Panc1 (cell line): ENCODE measurements around the gene MACF1. TPM values are rescaled to one million over a fixed set of nuclear protein-coding genes. Genes with fewer than 3 reads are reported as not detected.
"Not testable (repeated sequence)": the region's sequence is repeated elsewhere in the genome, so short reads cannot be mapped to it uniquely, and the experiment has no call there.

ENCODE experiments used
- ATAC-seq: fragments of 200-7000 bp; cut with Tn5 transposase; 2 replicates; pipeline ENCODE4 v1.9.1; 2020; ENCODE audit warnings: mild to moderate bottlenecking, moderate library complexity
- BruUV-seq: library from RNA; stranded (reverse); fragments of 400-500 nt; replicated peaks from 2 replicates; lab custom pipeline; 2021; lab: Mats Ljungman, UMichigan
- CTCF ChIA-PET: fragments of 300-600 bp; sonication (Branson Sonifier 250); formaldehyde crosslinking; loops from one replicate; lab custom pipeline; 2022; ENCODE audit warnings: antibody characterized with exemption; lab: Charles Lee
- POLR2A ChIA-PET: fragments of 300-600 bp; sonication (Branson Sonifier 250); formaldehyde crosslinking; loops from one replicate; lab custom pipeline; 2022; ENCODE audit warnings: antibody characterized with exemption; lab: Charles Lee
- DNase-seq: peaks from one replicate; pipeline ENCODE4 v3.0.0-alpha.2; 2010; ENCODE audit warnings: low read depth, low spot score
- H3K27ac ChIP-seq: 2 replicates; pipeline ENCODE4 v1.5.1; 2011; ENCODE audit warnings: mild to moderate bottlenecking, low read length, inconsistent platforms
- H3K27me3 ChIP-seq: fragments of 200-500 bp; sonication (Bioruptor generic); 2 replicates; pipeline ENCODE4 v1.6.0; 2014; ENCODE audit warnings: low read length, inconsistent platforms; ENCODE audit not compliant: control insufficient read depth, insufficient read depth
- H3K36me3 ChIP-seq: fragments of 200-500 bp; sonication (Bioruptor generic); 2 replicates; pipeline ENCODE4 v1.5.1; 2014; ENCODE audit warnings: inconsistent platforms, mild to moderate bottlenecking, low read length, moderate library complexity; ENCODE audit not compliant: control insufficient read depth, insufficient read depth
- H3K4me1 ChIP-seq: 2 replicates; pipeline ENCODE4 v1.5.1; 2011; ENCODE audit warnings: inconsistent platforms, mild to moderate bottlenecking, low read length, moderate library complexity; ENCODE audit not compliant: control insufficient read depth, insufficient read depth
- H3K4me3 ChIP-seq, 2 experiments: 2 replicates each; pipeline ENCODE4 v1.5.1; 2011 to 2012; ENCODE audit warnings: low read depth in 2 of 2, low read length in 2 of 2, mild to moderate bottlenecking in 2 of 2, inconsistent platforms in 1 of 2, moderate library complexity in 1 of 2
- H3K9me3 ChIP-seq: fragments of 200-500 bp; sonication (Bioruptor generic); 2 replicates; pipeline ENCODE4 v1.5.1; 2014; ENCODE audit warnings: low read depth, mild to moderate bottlenecking, inconsistent platforms, low read length, moderate library complexity; ENCODE audit not compliant: control insufficient read depth, insufficient read depth
- CTCF ChIP-seq: fragments of 450-650 bp; IDR thresholded peaks from 2 replicates; pipeline ENCODE4 v1.5.1; 2017; ENCODE audit warnings: mild to moderate bottlenecking
- POLR2AphosphoS5 ChIP-seq: IDR thresholded peaks from 2 replicates; pipeline ENCODE4 v1.6.1; 2012; ENCODE audit warnings: mild to moderate bottlenecking, low read depth, low read length, moderate library complexity
- REST ChIP-seq, 2 experiments: IDR thresholded peaks; 2 replicates each; pipeline ENCODE4 v1.6.1; 2011 to 2012; ENCODE audit warnings: low read depth in 2 of 2, control low read depth in 1 of 2, low read length in 1 of 2, mild to moderate bottlenecking in 1 of 2, moderate library complexity in 1 of 2; ENCODE audit not compliant: insufficient read depth in 1 of 2
- SIN3A ChIP-seq: IDR thresholded peaks from 2 replicates; pipeline ENCODE4 v1.6.1; 2012; ENCODE audit warnings: low read depth, mild to moderate bottlenecking, low read length, moderate library complexity, borderline replicate concordance; ENCODE audit not compliant: insufficient read depth
- TCF7L2 ChIP-seq: IDR thresholded peaks from 2 replicates; pipeline ENCODE4 v1.6.1; 2011; ENCODE audit warnings: mild to moderate bottlenecking, low read depth, low read length, inconsistent platforms
- in situ Hi-C: cut with HindIII; loops from 2 replicates; pipeline ENCODE4 v1.10.0; 2016; ENCODE audit warnings: low sequenced_read_pairs, low pct_unique_long_range_greater_than_20kb
- intact Hi-C: fragments of 100-400 bp; cut with micrococcal nuclease; formaldehyde crosslinking; loops from one replicate; pipeline ENCODE4 v1.10.0; 2022; ENCODE audit not compliant: unreplicated experiment
- total RNA-seq: library from RNA; stranded (reverse); gene quantifications from one replicate; pipeline ENCODE4 v1.2.1, GENCODE V29; 2021; ENCODE audit not compliant: unreplicated experiment

MACF1 gene
- total RNA-seq, 1 experiment from 2014 or later = 413 TPM

DNA sequence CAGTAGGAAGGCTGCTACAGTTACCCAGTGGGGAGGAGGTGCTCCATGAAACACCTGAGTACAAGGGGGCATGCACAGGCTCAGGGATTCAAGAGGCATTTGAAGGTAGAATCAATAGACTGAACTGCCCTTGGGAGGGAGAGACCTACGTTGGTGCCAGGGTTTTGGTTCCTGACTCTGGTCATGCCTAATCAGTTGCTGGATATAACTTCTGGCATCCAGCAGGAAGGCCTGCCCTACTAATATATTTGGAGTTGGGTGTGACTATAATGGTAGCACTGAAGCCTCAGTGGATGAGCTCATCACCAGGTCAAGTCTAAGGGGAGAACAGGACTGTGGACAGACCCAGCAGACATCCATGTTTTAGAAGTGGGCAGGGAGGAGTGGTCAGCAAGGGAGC, 271.1 kb downstream of the MACF1 start:
- H3K9me3 ChIP-seq, CTCF ChIA-PET, DNase-seq, in situ Hi-C loops, H3K4me1 ChIP-seq, intact Hi-C loops, ATAC-seq, BruUV-seq, H3K27me3 ChIP-seq, POLR2A ChIA-PET, H3K27ac ChIP-seq, H3K4me3 ChIP-seq: not testable (repeated sequence)
- peaks cover 38% of the 10 kb centered on the region for H3K36me3 ChIP-seq

DNA sequence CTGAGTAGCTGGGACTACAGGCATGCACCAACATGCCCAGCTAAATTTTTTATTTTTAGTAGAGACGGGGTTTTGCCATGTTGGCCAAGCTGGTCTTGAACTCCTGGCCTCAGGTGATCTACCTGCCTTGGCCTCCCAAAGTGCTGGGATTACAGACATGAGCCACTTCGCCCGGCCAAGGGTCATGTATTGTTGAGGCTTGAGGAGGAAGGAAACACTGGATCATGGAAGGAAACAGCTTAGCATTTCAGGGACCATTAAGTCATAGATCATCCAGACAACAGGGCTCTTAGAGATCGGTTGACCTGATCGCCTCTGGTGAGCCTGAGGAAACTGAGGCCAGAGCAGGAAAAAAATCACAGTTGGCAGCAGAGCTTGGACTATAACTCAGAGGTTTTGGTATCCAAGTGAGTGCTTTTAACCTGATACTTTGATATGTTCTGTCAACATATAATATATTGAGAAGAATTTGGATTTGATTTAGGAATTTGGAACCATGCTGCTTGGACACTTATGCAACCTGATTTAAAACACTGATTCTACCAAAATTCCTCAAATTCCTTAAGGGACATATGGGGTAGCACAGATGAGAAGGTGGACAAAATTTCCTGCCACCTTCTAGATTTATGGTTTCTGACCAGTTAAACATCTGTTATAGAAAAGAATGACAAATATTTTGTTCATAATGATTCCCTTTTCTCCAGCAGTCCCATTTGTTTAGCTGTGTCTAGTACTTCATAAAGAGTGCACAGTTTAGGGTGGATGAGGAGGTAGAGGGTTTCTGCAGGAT, 273.8 kb downstream of the MACF1 start:
- POLR2A ChIA-PET = no interaction called here
- BruUV-seq = no TSS peak
- no peaks in the 10 kb centered on the region for H3K4me1 ChIP-seq
- H3K36me3 ChIP-seq = peaks cover 21% of the 10 kb centered on the region
- CTCF ChIA-PET = no interaction called here
- in situ Hi-C loops (no loop called here), intact Hi-C loops (no loop called here)
- ATAC-seq (no peak), DNase-seq (no peak)
- H3K9me3 ChIP-seq = no peaks in the 10 kb centered on the region
- no peaks in the 10 kb centered on the region for H3K27me3 ChIP-seq
- H3K4me3 ChIP-seq = no peak overlapping the region
- no peak for TF ChIP-seq TCF7L2
- TF ChIP-seq REST (IDR thresholded peaks at IDR 0.05; ENCODE audit: insufficient read depth in 1 of 2, low read depth in 2 of 2, low read length in 1 of 2) = no peak
- no peak for TF ChIP-seq POLR2AphosphoS5
- no peak for TF ChIP-seq CTCF
- no peak for TF ChIP-seq SIN3A
- H3K27ac ChIP-seq = no peak overlapping the region

DNA sequence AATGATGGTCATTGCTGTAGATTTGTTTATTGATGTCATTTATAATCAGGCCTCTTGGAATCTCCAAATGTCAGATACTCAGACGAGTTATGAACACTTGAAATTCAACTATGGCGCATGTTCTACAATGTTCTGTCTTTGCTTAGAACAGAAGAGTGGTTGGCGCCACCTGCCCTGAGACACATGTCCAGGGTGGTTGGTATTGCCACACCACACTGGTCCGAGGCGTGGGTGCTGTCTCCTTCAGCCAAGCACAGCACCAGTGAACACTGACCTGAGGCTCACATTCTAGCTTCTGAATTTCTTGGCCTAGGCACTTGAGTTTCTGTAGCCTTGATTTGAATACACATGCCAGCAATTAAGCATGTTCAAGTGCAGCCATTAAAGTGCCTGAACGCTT, 276.8 kb downstream of the MACF1 start:
- peaks cover 30% of the 10 kb centered on the region for H3K36me3 ChIP-seq
- intact Hi-C loops = no loop called here
- TF ChIP-seq REST (IDR thresholded peaks at IDR 0.05; ENCODE audit: insufficient read depth in 1 of 2, low read depth in 2 of 2, low read length in 1 of 2) = no peak
- no peak for TF ChIP-seq CTCF
- TF ChIP-seq SIN3A = no peak
- TF ChIP-seq TCF7L2 = no peak
- no peak for TF ChIP-seq POLR2AphosphoS5
- H3K27me3 ChIP-seq = no peaks in the 10 kb centered on the region
- no peak overlapping the region for H3K27ac ChIP-seq
- no peaks in the 10 kb centered on the region for H3K4me1 ChIP-seq
- no TSS peak for BruUV-seq
- ChIA-PET CTCF (no interaction called here), POLR2A (no interaction called here)
- no peak for ATAC-seq
- H3K4me3 ChIP-seq = no peak overlapping the region
- DNase-seq = no peak
- in situ Hi-C loops = no loop called here
- no peaks in the 10 kb centered on the region for H3K9me3 ChIP-seq
